ENCODE results near the gene CABP7.

Gene CABP7

DNA sequence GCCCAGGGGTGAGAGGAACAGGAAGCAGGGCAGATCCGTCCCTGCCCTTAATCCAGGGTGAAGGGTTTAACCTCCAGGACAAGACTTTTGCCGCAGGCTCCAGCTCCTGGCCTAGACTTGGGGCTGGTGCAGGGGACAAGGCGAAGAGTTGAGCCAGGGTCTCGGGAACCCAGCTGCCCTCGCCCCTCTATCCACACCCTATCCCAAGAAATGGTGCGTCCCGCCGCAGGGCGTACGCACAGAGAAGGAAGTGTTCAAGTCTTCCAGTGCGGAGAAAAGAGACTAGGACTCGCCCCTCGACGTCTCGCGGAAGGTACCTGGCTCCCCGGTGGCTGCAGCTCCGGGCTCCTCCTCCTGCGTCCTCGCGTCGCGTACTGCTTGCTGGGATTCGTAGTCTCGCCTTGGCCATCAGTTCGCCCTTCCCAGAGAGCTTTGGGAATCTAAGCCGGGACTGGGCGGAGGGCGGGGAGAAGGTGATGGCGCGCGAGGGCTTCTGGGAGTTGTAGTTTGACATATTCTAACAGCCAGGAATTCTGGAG, 46.9 kb downstream of the CABP7 start, which contains the start of gene ZMAT5:
Gene ZMAT5 (minus strand): TSS at position 376 of the 539 bp plus-strand sequence. CDS start 18,463 bp downstream, outside the sequence.
- ATAC-seq (ENCODE audit: insufficient read depth, low read depth) (peak; percentile 95), DNase-seq (peak; percentile 96)
- peak within 1 kb of the TSS; percentile 93 for H3K27ac ChIP-seq (ENCODE audit: low read length)
- H3K36me3 ChIP-seq (ENCODE audit: insufficient read depth, low read length), result peaks cover 20% of the 10 kb centered on the region
- no peaks in the 10 kb centered on the region for H3K9me3 ChIP-seq (ENCODE audit: insufficient read depth, low read length, severe bottlenecking)
- H3K4me3 ChIP-seq (ENCODE audit: low read depth in 1 of 2, low read length in 2 of 2), result peak within 1 kb of the TSS; percentile 88 to 91
- peaks cover 39% of the 10 kb centered on the region for H3K4me1 ChIP-seq (ENCODE audit: insufficient read depth, low read length)
- H2AFZ ChIP-seq (ENCODE audit: low read depth, low read length), result peak within 1 kb of the TSS; percentile 99
- H4K20me1 ChIP-seq (ENCODE audit: insufficient read depth, low read length), result peaks cover 6% of the 10 kb centered on the region; the same call in 1 of the 2 replicates
- TF ChIP-seq, protein P1, sequence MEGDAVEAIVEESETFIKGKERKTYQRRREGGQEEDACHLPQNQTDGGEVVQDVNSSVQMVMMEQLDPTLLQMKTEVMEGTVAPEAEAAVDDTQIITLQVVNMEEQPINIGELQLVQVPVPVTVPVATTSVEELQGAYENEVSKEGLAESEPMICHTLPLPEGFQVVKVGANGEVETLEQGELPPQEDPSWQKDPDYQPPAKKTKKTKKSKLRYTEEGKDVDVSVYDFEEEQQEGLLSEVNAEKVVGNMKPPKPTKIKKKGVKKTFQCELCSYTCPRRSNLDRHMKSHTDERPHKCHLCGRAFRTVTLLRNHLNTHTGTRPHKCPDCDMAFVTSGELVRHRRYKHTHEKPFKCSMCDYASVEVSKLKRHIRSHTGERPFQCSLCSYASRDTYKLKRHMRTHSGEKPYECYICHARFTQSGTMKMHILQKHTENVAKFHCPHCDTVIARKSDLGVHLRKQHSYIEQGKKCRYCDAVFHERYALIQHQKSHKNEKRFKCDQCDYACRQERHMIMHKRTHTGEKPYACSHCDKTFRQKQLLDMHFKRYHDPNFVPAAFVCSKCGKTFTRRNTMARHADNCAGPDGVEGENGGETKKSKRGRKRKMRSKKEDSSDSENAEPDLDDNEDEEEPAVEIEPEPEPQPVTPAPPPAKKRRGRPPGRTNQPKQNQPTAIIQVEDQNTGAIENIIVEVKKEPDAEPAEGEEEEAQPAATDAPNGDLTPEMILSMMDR (IDR thresholded peaks at IDR 0.05; ENCODE audit: borderline replicate concordance, extremely low read depth, low read length, poor library complexity, severe bottlenecking), result no peak
- peak within 1 kb of the TSS; percentile 84 for H3K4me2 ChIP-seq (ENCODE audit: insufficient read depth, low read length)
- peaks cover 49% of the 10 kb centered on the region for H3K79me2 ChIP-seq (ENCODE audit: insufficient read depth, low read length)
- H3K27me3 ChIP-seq (ENCODE audit: insufficient read depth, low read length, poor library complexity), result no peaks in the 10 kb centered on the region
- peak within 1 kb of the TSS; percentile 79 for H3K9ac ChIP-seq (ENCODE audit: low read depth, low read length)

DNA sequence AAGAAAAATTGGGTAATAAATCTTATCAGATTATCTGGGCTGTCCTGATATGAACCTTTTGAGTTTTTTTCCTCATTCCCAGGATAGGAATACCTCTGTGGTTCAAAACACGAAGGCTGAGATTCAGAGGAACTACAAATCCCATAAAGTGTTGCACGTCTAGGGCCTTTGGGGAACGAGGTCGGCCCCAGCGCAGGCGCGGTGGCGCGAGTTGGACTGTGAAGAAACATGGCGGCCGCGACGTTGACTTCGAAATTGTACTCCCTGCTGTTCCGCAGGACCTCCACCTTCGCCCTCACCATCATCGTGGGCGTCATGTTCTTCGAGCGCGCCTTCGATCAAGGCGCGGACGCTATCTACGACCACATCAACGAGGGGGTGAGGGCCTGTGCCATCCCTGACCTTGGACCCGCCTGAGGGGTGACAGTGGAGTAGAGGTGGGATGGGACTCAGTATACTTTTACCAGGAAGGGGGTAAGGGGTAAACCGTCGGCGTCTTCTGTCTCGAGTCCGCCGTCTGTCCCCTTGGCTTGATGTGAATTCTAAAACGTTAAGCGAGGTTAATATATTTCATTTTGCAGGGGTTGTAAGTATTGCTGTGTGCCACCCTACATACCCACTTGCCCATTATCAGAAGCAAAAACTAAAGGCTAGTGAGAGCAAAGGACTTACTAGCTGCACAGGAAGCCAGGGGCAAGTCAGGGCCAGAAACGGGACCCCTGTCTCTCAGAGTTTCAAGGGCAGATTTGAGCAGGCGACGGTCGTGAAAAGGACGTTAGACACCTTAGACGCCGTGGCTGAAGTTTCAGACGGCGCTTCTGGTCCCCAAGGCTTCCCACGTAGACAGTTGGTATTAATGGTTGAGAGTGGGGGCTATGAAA, 47.6 kb downstream of the CABP7 start, which contains the start of gene UQCR10:
Gene UQCR10 (plus strand): TSS at position 199 of the 881 bp plus-strand sequence. CDS start 30 bp downstream, at position 229.
- Histone ChIP-seq H3K79me2 (ENCODE audit: insufficient read depth, low read length) (peaks cover 49% of the 10 kb centered on the region), H2AFZ (ENCODE audit: low read depth, low read length) (peak within 1 kb of the TSS; percentile 99), H3K36me3 (ENCODE audit: insufficient read depth, low read length) (peaks cover 20% of the 10 kb centered on the region), H3K9me3 (ENCODE audit: insufficient read depth, low read length, severe bottlenecking) (no peaks in the 10 kb centered on the region), H3K27me3 (ENCODE audit: insufficient read depth, low read length, poor library complexity) (no peaks in the 10 kb centered on the region), H3K4me2 (ENCODE audit: insufficient read depth, low read length) (peak within 1 kb of the TSS; percentile 84), H3K27ac (ENCODE audit: low read length) (peak within 1 kb of the TSS; percentile 93), H3K4me1 (ENCODE audit: insufficient read depth, low read length) (peaks cover 39% of the 10 kb centered on the region), H4K20me1 (ENCODE audit: insufficient read depth, low read length) (peaks cover 6% of the 10 kb centered on the region; the same call in 1 of the 2 replicates), H3K4me3 (ENCODE audit: low read depth in 1 of 2, low read length in 2 of 2) (peak within 1 kb of the TSS; percentile 88 to 91), H3K9ac (ENCODE audit: low read depth, low read length) (peak within 1 kb of the TSS; percentile 79)
- TF ChIP-seq, protein P1 (IDR thresholded peaks at IDR 0.05; ENCODE audit: borderline replicate concordance, extremely low read depth, low read length, poor library complexity, severe bottlenecking), result no peak
- no peak for TF ChIP-seq EZH2 (IDR thresholded peaks at IDR 0.05; ENCODE audit: borderline replicate concordance, low read depth, low read length, severe bottlenecking)
- ATAC-seq (ENCODE audit: insufficient read depth, low read depth) (peak; percentile 79), DNase-seq (peak; percentile 92)

DNA sequence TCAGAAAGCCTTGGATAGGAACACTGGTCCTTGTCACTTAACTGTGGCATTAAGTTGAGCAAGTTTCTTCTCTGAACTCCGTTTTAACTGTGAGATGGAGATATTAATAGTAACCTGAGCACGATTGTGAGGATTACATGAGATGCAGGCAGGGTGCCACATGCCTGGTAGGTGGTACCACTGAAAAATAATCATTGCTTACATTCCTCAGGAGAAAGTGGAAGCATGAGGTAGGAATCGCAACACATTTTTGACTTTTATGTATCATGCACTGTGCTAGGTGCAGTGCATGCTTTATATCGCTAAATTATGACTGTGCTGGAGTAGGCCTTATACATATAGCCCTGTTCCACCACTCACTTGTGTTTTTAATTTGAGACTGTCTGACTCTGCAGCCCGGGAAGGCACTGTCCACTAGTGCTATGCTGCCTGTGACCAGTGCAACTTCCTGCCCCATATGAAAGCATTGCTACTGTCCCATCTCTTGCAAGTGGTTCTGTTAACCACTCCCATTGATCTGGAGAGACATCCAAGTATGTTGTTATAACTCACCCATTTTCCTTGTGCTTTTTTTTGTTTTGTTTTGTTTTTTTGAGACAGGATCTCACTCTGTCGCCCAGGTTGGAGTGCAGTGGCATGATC, 48.4 kb downstream of the CABP7 start:
- peak overlapping the region; percentile 84 for H3K4me2 ChIP-seq (ENCODE audit: insufficient read depth, low read length)
- H3K4me3 ChIP-seq (ENCODE audit: low read depth in 1 of 2, low read length in 2 of 2), result peak overlapping the region; percentile 75 to 91
- H3K9ac ChIP-seq (ENCODE audit: low read depth, low read length), result peak overlapping the region; percentile 79
- ATAC-seq (ENCODE audit: insufficient read depth, low read depth) (no peak), DNase-seq (no peak)
- H3K4me1 ChIP-seq (ENCODE audit: insufficient read depth, low read length), result peaks cover 39% of the 10 kb centered on the region
- no peaks in the 10 kb centered on the region for H3K9me3 ChIP-seq (ENCODE audit: insufficient read depth, low read length, severe bottlenecking)
- H3K36me3 ChIP-seq (ENCODE audit: insufficient read depth, low read length), result peaks cover 20% of the 10 kb centered on the region
- H3K79me2 ChIP-seq (ENCODE audit: insufficient read depth, low read length), result peaks cover 49% of the 10 kb centered on the region
- H4K20me1 ChIP-seq (ENCODE audit: insufficient read depth, low read length), result peaks cover 6% of the 10 kb centered on the region; the same call in 1 of the 2 replicates
- no peak for TF ChIP-seq EZH2 (IDR thresholded peaks at IDR 0.05; ENCODE audit: borderline replicate concordance, low read depth, low read length, severe bottlenecking)
- TF ChIP-seq, protein P1 (IDR thresholded peaks at IDR 0.05; ENCODE audit: borderline replicate concordance, extremely low read depth, low read length, poor library complexity, severe bottlenecking), result no peak
- peak overlapping the region; percentile 93 for H3K27ac ChIP-seq (ENCODE audit: low read length)
- no peaks in the 10 kb centered on the region for H3K27me3 ChIP-seq (ENCODE audit: insufficient read depth, low read length, poor library complexity)
- peak overlapping the region; percentile 99 for H2AFZ ChIP-seq (ENCODE audit: low read depth, low read length)
